ENCODE data around the gene PINLYP.

The PINLYP gene

GRCh38 chr19:43589678-43590077, 14.1 kb downstream of the PINLYP start:
- Histone ChIP-seq H3K4me2 (ENCODE audit: low read length) (no peak overlapping the region), H4K5ac (ENCODE audit: low read length) (no peak overlapping the region), H3K23ac (ENCODE audit: low read length) (no peak overlapping the region), H3K79me1 (ENCODE audit: low read length) (peaks cover 5% of the 10 kb centered on the region), H3K27ac (ENCODE audit: low read depth, low read length) (no peak overlapping the region), H3K56ac (ENCODE audit: low read length) (no peak overlapping the region), H3K4ac (ENCODE audit: low read depth, low read length) (no peak overlapping the region), H3K79me2 (ENCODE audit: control insufficient read depth, insufficient read depth, low read length) (no peaks in the 10 kb centered on the region), H4K8ac (ENCODE audit: low read depth, low read length) (no peak overlapping the region), H2BK5ac (ENCODE audit: low read length) (no peak overlapping the region), H3K36me3 (ENCODE audit: control insufficient read depth, insufficient read depth, low read length) (peaks cover 1% of the 10 kb centered on the region), H2BK120ac (ENCODE audit: low read depth, low read length) (no peak overlapping the region), H3K18ac (ENCODE audit: low read length) (no peak overlapping the region), H2BK15ac (replicated peaks; ENCODE audit: low read depth) (no peak overlapping the region), H3K4me3 (ENCODE audit: low read length) (no peak overlapping the region), H3K9ac (ENCODE audit: low read length) (no peak overlapping the region), H2AK5ac (ENCODE audit: low read length) (no peak overlapping the region), H3K27me3 (ENCODE audit: insufficient read depth, low read length, poor library complexity) (no peaks in the 10 kb centered on the region), H3K4me1 (ENCODE audit: control insufficient read depth, low read depth, low read length) (no peaks in the 10 kb centered on the region)
- no peak for DNase-seq
- WGBS (ENCODE audit: extremely low coverage, insufficient coverage, low lambda C conversion rate), result no CpG with 5 or more reads among the region's 6 CpGs

- no peak overlapping the region for H3K9ac ChIP-seq (ENCODE audit: low read length)
Observed at GRCh38 chr19:43591904-43592772, 16.5 kb downstream of the PINLYP start.

GRCh38 chr19:43592800-43593350, 17.3 kb downstream of the PINLYP start:
- no peak overlapping the region for H4K5ac ChIP-seq (ENCODE audit: low read length)
- DNase-seq, result no peak
- H3K4ac ChIP-seq (ENCODE audit: low read depth, low read length), result no peak overlapping the region
- no peak overlapping the region for H3K4me2 ChIP-seq (ENCODE audit: low read length)
- no peak overlapping the region for H2BK120ac ChIP-seq (ENCODE audit: low read depth, low read length)
- H2BK15ac ChIP-seq (replicated peaks; ENCODE audit: low read depth), result no peak overlapping the region
- peaks cover 1% of the 10 kb centered on the region for H3K4me1 ChIP-seq (ENCODE audit: control insufficient read depth, low read depth, low read length)
- no peak overlapping the region for H2BK5ac ChIP-seq (ENCODE audit: low read length)
- H3K27me3 ChIP-seq (ENCODE audit: insufficient read depth, low read length, poor library complexity), result no peaks in the 10 kb centered on the region
- no peak overlapping the region for H3K9ac ChIP-seq (ENCODE audit: low read length)
- H3K79me1 ChIP-seq (ENCODE audit: low read length), result peaks cover 8% of the 10 kb centered on the region
- no peak overlapping the region for H3K56ac ChIP-seq (ENCODE audit: low read length)
- WGBS (ENCODE audit: extremely low coverage, insufficient coverage, low lambda C conversion rate), result no CpG with 5 or more reads among the region's 37 CpGs
- peaks cover 11% of the 10 kb centered on the region for H3K79me2 ChIP-seq (ENCODE audit: control insufficient read depth, insufficient read depth, low read length)
- no peak overlapping the region for H3K18ac ChIP-seq (ENCODE audit: low read length)
- no peak overlapping the region for H3K4me3 ChIP-seq (ENCODE audit: low read length)
- no peaks in the 10 kb centered on the region for H3K36me3 ChIP-seq (ENCODE audit: control insufficient read depth, insufficient read depth, low read length)
- no peak overlapping the region for H3K27ac ChIP-seq (ENCODE audit: low read depth, low read length)
- no peak overlapping the region for H2AK5ac ChIP-seq (ENCODE audit: low read length)
- H3K23ac ChIP-seq (ENCODE audit: low read length), result no peak overlapping the region
- H4K8ac ChIP-seq (ENCODE audit: low read depth, low read length), result no peak overlapping the region

More at GRCh38 chr19:43591904-43592772, 16.5 kb downstream of the PINLYP start:
- H3K18ac ChIP-seq (ENCODE audit: low read length), result no peak overlapping the region
- H2AK5ac ChIP-seq (ENCODE audit: low read length), result no peak overlapping the region
- no peak overlapping the region for H3K56ac ChIP-seq (ENCODE audit: low read length)
- H3K4me2 ChIP-seq (ENCODE audit: low read length), result no peak overlapping the region
- no peak overlapping the region for H2BK120ac ChIP-seq (ENCODE audit: low read depth, low read length)
- H2BK5ac ChIP-seq (ENCODE audit: low read length), result no peak overlapping the region
- H3K79me1 ChIP-seq (ENCODE audit: low read length), result peaks cover 5% of the 10 kb centered on the region
- WGBS (ENCODE audit: extremely low coverage, insufficient coverage, low lambda C conversion rate), result no CpG with 5 or more reads among the region's 63 CpGs
- H2BK15ac ChIP-seq (replicated peaks; ENCODE audit: low read depth), result no peak overlapping the region
- no peaks in the 10 kb centered on the region for H3K4me1 ChIP-seq (ENCODE audit: control insufficient read depth, low read depth, low read length)
- H3K36me3 ChIP-seq (ENCODE audit: control insufficient read depth, insufficient read depth, low read length), result no peaks in the 10 kb centered on the region
- no peak overlapping the region for H3K27ac ChIP-seq (ENCODE audit: low read depth, low read length)
- no peak overlapping the region for H3K4me3 ChIP-seq (ENCODE audit: low read length)
- H3K4ac ChIP-seq (ENCODE audit: low read depth, low read length), result no peak overlapping the region
- no peak overlapping the region for H4K5ac ChIP-seq (ENCODE audit: low read length)
- DNase-seq, result no peak
- H3K23ac ChIP-seq (ENCODE audit: low read length), result no peak overlapping the region
- H3K79me2 ChIP-seq (ENCODE audit: control insufficient read depth, insufficient read depth, low read length), result peaks cover 4% of the 10 kb centered on the region
- no peak overlapping the region for H4K8ac ChIP-seq (ENCODE audit: low read depth, low read length)
- H3K27me3 ChIP-seq (ENCODE audit: insufficient read depth, low read length, poor library complexity), result no peaks in the 10 kb centered on the region

GRCh38 chr19:43594081-43594697, 18.6 kb downstream of the PINLYP start:
- Histone ChIP-seq H3K18ac (ENCODE audit: low read length) (no peak overlapping the region), H2BK5ac (ENCODE audit: low read length) (no peak overlapping the region), H3K79me1 (ENCODE audit: low read length) (peaks cover 16% of the 10 kb centered on the region), H3K9ac (ENCODE audit: low read length) (peak overlapping the region; percentile 89), H3K79me2 (ENCODE audit: control insufficient read depth, insufficient read depth, low read length) (peaks cover 17% of the 10 kb centered on the region), H3K4me2 (ENCODE audit: low read length) (no peak overlapping the region), H4K5ac (ENCODE audit: low read length) (no peak overlapping the region), H3K56ac (ENCODE audit: low read length) (peak overlapping the region; percentile 42), H4K8ac (ENCODE audit: low read depth, low read length) (no peak overlapping the region), H2BK120ac (ENCODE audit: low read depth, low read length) (no peak overlapping the region), H3K4me1 (ENCODE audit: control insufficient read depth, low read depth, low read length) (peaks cover 1% of the 10 kb centered on the region), H2BK15ac (replicated peaks; ENCODE audit: low read depth) (no peak overlapping the region), H2AK5ac (ENCODE audit: low read length) (no peak overlapping the region), H3K4ac (ENCODE audit: low read depth, low read length) (no peak overlapping the region), H3K27me3 (ENCODE audit: insufficient read depth, low read length, poor library complexity) (no peaks in the 10 kb centered on the region), H3K36me3 (ENCODE audit: control insufficient read depth, insufficient read depth, low read length) (no peaks in the 10 kb centered on the region), H3K27ac (ENCODE audit: low read depth, low read length) (no peak overlapping the region), H3K23ac (ENCODE audit: low read length) (no peak overlapping the region), H3K4me3 (ENCODE audit: low read length) (no peak overlapping the region)
- WGBS (ENCODE audit: extremely low coverage, insufficient coverage, low lambda C conversion rate), result no CpG with 5 or more reads among the region's 10 CpGs
- no peak for DNase-seq

GRCh38 chr19:43594710-43595604, 19.4 kb downstream of the PINLYP start:
- no CpG with 5 or more reads among the region's 64 CpGs for WGBS (ENCODE audit: extremely low coverage, insufficient coverage, low lambda C conversion rate)
- DNase-seq, result peak; percentile 84
- Histone ChIP-seq H2BK15ac (replicated peaks; ENCODE audit: low read depth) (no peak overlapping the region), H3K56ac (ENCODE audit: low read length) (peak overlapping the region; percentile 89), H3K23ac (ENCODE audit: low read length) (peak overlapping the region; percentile 48), H3K4ac (ENCODE audit: low read depth, low read length) (no peak overlapping the region), H3K27me3 (ENCODE audit: insufficient read depth, low read length, poor library complexity) (no peaks in the 10 kb centered on the region), H3K4me2 (ENCODE audit: low read length) (peak overlapping the region; percentile 79), H2AK5ac (ENCODE audit: low read length) (no peak overlapping the region), H3K79me2 (ENCODE audit: control insufficient read depth, insufficient read depth, low read length) (peaks cover 17% of the 10 kb centered on the region), H3K4me1 (ENCODE audit: control insufficient read depth, low read depth, low read length) (peaks cover 1% of the 10 kb centered on the region), H3K18ac (ENCODE audit: low read length) (peak overlapping the region; percentile 30), H2BK5ac (ENCODE audit: low read length) (no peak overlapping the region), H3K79me1 (ENCODE audit: low read length) (peaks cover 16% of the 10 kb centered on the region), H3K36me3 (ENCODE audit: control insufficient read depth, insufficient read depth, low read length) (no peaks in the 10 kb centered on the region), H4K8ac (ENCODE audit: low read depth, low read length) (no peak overlapping the region), H3K27ac (ENCODE audit: low read depth, low read length) (no peak overlapping the region), H4K5ac (ENCODE audit: low read length) (no peak overlapping the region), H3K9ac (ENCODE audit: low read length) (peak overlapping the region; percentile 89), H2BK120ac (ENCODE audit: low read depth, low read length) (no peak overlapping the region), H3K4me3 (ENCODE audit: low read length) (peak overlapping the region; percentile 85)
